GDM1 (cell line): Measurements from ENCODE around the gene GLOD4.

ENCODE experiments used
- DNase-seq: peaks from one replicate; lab custom pipeline; 2025; lab: John Stamatoyannopoulos, UW

GLOD4 gene

GRCh38 chr17:740240-741017, 41.7 kb downstream of the GLOD4 start:
- no peak for DNase-seq

GRCh38 chr17:737561-738113, 44.4 kb downstream of the GLOD4 start:
- DNase-seq, result no peak

- DNase-seq, result no peak
Measured at GRCh38 chr17:733743-734142, 48.3 kb downstream of the GLOD4 start.

GRCh38 chr17:732902-733720, 49.0 kb downstream of the GLOD4 start:
- no peak for DNase-seq

GRCh38 chr17:732067-732901, 49.8 kb downstream of the GLOD4 start, which contains the start of gene TLCD3A:
Gene TLCD3A (plus strand): TSS chr17:732596. CDS start chr17:732648, 52 bp downstream.
- DNase-seq, result no peak

GRCh38 chr17:731644-732066, 50.4 kb downstream of the GLOD4 start:
- no peak for DNase-seq

- DNase-seq, result no peak
Measured at GRCh38 chr17:728911-729310, 53.2 kb downstream of the GLOD4 start.

- no peak for DNase-seq
Measured at GRCh38 chr17:726271-726919, 55.7 kb downstream of the GLOD4 start.

GRCh38 chr17:725746-726145, 56.3 kb downstream of the GLOD4 start:
- no peak for DNase-seq

- no peak for DNase-seq
Measured at GRCh38 chr17:725084-725483, 57.0 kb downstream of the GLOD4 start.

GRCh38 chr17:721540-721937, 60.5 kb downstream of the GLOD4 start:
- no peak for DNase-seq

GRCh38 chr17:720706-721539, 61.2 kb downstream of the GLOD4 start:
- DNase-seq, result no peak

GRCh38 chr17:718075-718474, 64.0 kb downstream of the GLOD4 start:
- DNase-seq, result no peak
